SIG-M5 treated with dmso at 0.1 percent for 504 hours (cell line): ENCODE measurements around the gene KCNA4.
"Not testable (repeated sequence)": the region's sequence is repeated elsewhere in the genome, so short reads cannot be mapped to it uniquely, and the experiment has no call there.

Experiments
- DNase-seq: peaks from one replicate; lab custom pipeline; 2025; ENCODE audit not compliant: unreplicated experiment; lab: John Stamatoyannopoulos, UW

KCNA4 gene

GRCh38 chr11:30016588-30017363, at the start of gene KCNA4:
Gene KCNA4 (minus strand): TSS chr11:30017030. CDS start chr11:30012678, 4,352 bp downstream.
- no peak for DNase-seq

GRCh38 chr11:30062103-30062502, 45.3 kb upstream of the KCNA4 start:
- no peak for DNase-seq

GRCh38 chr11:30059172-30059815, 42.5 kb upstream of the KCNA4 start:
- no peak for DNase-seq

- no peak for DNase-seq
These were observed 32.4 kb upstream of the KCNA4 start for GRCh38 chr11:30049214-30049613.

DNA sequence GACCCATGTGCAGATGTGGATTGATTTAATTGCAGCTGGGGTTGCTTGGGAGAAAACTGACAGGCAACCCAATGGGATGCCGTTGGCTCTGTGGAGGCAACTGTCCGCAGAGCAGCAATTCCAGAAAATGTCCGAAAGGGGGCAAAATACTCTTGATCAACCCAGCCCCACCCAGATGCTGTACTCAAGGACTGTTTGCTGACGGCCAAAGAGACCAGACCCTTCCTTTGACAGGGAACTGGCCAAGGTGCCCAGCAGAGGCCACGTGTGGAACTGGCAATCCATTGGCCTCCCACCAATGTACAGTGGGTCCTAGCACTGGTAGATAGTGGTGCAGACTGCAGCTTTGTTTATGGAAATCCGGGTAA, 29.7 kb upstream of the KCNA4 start:
- no peak for DNase-seq

- DNase-seq = no peak
These were observed 29.2 kb upstream of the KCNA4 start for GRCh38 chr11:30045921-30046577.

DNA sequence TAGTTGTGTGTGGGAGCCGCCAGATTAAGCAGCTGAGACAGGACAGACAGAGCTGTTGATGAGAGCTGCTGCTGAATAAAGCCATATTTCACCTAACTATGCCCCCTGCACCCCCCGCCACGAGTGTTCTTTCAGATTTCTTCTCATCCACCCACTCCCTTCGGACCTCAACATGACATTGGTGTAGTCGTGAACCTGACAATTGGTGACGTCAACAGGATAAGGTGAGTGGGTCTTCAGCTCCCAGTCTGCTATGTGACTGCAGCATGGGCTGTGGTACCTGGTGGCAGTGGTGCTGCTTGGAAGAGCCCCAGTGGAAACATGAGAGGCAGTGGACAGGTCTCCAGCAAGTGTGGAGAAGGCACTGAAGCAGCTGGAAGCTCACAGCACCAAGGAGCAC, 28.3 kb upstream of the KCNA4 start:
- DNase-seq = no peak

DNA sequence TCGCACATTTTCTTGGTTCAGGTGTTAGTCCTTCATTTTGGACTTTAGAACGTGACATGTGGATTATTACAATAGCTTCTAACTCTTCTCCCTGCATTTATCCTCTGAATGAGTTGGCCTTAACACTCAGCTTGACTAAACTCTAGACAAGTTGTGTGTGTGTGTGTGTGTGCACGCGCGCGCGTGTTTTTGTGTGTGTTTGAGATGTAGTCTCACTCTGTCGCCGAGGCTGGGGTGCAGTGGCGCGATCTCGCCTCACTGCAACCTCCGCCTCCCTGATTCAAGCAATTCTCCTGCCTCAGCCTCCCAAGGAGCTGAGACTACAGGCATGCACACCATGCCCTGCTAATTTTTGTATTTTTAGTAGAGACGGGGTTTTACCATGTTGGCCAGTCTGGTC, 24.3 kb upstream of the KCNA4 start:
- DNase-seq = no peak

GRCh38 chr11:30034746-30035145, 17.9 kb upstream of the KCNA4 start:
- not testable (repeated sequence) for DNase-seq

GRCh38 chr11:30034166-30034565, 17.3 kb upstream of the KCNA4 start:
- not testable (repeated sequence) for DNase-seq

DNA sequence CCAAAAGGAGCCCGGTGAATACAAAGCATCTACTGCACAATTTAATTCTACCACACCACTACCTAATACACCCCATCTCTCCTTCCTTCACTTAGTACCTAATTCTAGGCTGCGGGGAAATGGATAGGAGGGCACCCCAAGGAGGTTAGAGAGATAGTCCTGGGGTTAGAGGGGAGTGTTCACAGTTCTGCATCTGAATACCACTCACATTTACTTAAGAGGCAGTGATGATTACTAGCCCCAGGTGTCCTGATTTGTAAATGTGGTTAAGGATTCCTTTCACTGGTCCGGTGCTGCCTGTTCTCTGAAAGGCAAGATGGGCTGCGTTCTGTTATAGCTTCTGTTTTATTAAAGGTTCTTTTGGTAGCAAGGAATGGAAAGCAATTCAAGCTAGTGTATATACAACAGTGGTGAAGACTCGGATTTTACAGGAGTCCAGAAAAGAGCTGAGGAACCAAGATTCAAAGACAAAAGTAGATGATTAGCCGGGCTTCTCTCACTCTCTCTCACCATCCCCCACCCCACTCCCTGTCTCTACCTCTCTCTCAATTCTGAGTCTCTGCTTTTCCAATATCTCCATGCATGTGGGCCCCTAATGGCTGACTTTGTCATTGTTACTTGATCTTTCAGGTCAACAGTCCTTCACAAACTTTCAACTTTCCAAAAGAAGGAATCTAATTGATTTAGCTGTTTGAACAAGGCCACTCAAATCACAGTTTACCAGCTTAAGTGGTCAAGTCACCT, 8.7 kb upstream of the KCNA4 start:
- DNase-seq = no peak

GRCh38 chr11:30023074-30023473, 6.2 kb upstream of the KCNA4 start:
- DNase-seq = no peak

DNA sequence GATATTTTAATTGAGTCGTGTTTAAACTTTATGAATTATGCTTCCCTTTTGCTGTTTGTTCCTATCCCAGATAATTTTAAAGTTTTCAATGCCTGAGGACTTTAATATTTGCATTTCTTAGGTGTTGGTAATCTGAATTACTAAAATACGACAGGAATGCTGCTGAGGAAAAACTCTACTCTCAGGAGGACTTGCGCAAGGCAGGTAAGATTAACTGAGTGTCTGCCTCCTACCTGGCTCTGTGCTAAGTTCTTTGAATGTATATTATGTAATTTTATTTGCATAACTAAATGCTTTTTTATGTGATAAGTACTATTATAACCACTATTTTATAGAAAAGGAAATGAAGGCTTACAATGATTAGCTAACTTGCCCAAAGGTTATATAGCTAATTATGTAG, 2.7 kb upstream of the KCNA4 start:
- DNase-seq = no peak

DNA sequence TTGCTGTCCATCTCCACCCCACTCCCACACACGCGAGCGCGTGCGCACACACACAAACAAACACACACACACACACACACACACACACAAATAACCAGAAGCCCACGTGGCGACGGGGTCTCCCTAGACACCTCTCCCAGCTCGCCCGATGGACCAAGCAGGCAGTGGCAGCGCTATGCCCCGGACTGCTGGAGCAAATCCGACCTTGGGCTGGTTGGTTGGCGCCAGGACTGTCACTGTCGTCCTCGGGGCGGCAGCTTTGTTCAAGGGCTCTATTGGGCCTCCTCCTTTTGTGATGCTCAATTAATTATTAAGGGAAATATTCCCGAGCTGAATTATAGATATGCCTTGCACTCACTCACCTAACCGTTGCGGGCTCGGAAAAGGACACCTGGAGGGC, 1.7 kb upstream of the KCNA4 start:
- DNase-seq = no peak

- no peak for DNase-seq
These were observed 640 bp upstream of the KCNA4 start for GRCh38 chr11:30017445-30017895.

GRCh38 chr11:30015725-30016412, 961 bp downstream of the KCNA4 start:
- DNase-seq = no peak

GRCh38 chr11:30012346-30012745, 4.5 kb downstream of the KCNA4 start:
- DNase-seq = no peak

- no peak for DNase-seq
These were observed 7.8 kb downstream of the KCNA4 start for GRCh38 chr11:30009060-30009459.

DNA sequence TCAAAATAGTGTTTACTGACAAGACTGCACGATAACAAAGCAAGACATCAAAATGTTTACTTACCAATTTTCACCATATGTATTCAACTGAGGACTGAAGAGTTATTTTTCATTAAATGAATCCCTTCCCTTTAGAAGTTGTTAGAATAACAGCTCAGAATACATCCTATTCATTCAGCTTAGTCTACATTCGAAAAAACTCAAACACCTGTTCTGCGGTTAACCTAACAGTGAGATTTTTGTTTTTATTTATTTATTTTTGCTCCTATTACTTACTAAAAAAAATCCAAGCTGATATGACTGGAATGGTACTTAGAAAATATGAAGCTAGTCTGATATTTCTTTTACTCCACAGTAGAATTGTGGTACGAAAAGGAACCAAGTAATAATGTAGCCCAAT, 10.0 kb downstream of the KCNA4 start:
- DNase-seq = no peak

- DNase-seq = no peak
These were observed 14.6 kb downstream of the KCNA4 start for GRCh38 chr11:30002157-30002785.
